Measurements from ENCODE around the gene ZNF764. TPM values are rescaled to one million over a fixed set of nuclear protein-coding genes. Genes with fewer than 3 reads are reported as not detected.
"Not testable (repeated sequence)": the region's sequence is repeated elsewhere in the genome, so short reads cannot be mapped to it uniquely, and the experiment has no call there.

Gene ZNF764
- total RNA-seq, 1 donor from 2014 or later = 4.1 TPM

DNA sequence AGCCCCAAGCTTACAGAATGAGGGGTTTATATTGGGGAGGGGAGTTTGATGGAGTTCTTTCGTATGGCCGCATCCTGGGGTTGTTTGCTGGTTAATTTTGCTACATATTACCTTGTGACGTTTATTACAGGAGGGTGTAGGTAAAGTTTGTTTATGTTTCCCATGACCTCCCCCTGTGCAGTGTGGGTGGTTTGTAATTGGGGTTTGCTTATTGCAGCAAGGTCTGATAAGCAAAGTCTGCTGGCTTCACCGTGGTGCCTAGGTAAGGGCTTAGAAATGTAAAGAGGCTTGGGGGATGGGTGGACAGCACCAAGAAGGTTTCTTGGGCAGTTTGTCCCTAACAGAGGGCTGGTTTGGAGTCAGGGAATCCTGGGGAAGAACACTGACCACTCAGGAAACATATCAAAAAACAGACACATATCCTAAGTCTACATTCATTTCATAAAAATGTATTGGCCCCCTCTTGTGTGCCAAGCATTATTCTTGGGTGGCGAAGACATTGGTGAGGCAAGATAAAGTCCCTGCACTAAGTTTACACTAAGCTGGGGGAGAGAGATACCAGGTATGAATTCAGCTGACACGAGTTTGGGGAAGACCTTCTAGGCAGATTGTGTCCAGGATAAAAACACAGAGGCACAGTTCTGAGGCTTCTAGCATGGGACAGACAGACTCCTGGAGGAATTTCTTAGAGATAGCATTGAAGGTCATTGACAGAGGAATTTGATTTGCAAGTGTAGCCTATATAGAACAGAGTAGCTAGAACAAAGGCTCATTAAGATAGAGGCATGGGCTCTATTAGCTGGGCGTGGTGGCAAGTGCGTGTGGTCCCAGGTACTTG, 9.5 kb downstream of the ZNF764 start:
- DNase-seq (ENCODE audit: low spot score) = no peak

DNA sequence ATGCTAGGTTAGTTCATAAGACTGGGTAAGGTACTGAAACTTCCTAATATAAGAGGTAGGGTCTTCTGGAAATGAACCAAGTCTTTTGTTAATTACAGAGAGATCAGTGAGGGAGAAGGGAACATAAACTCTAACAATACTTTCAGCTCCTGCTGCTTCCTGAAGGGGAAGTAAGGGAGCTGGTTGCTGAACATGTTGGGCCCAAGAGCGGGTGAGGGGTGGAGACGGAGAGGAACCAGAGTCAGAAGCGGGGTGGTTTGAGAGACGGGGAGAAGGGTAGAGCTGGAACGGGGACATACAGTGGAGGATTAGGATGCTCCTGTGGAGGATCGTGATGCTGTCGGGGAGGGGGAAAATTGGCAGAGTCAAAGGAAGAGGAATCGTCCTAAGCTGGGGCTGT, 12.1 kb downstream of the ZNF764 start:
- no peak for DNase-seq (ENCODE audit: low spot score)

DNA sequence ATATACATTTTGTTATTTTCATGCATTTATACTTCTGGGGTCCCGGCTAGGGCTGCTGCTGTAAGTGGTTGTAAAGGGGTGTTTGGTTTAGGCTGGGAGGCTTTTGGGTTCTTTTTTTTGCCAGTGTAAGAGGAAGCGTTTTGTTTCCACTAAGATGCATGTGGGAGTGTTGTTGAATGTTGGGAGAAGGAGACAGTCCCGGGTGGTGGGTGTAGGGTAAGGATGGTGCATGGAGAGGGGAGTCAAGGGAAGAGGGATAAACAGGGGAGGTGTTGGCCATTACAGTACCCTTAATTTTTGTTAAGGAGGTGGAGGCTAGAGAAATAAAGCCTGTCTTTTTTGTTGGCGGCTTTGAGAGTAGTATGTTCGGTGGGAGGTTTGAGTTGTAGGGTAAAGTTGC, 15.1 kb downstream of the ZNF764 start:
- DNase-seq (ENCODE audit: low spot score) = no peak

GRCh38 chr16:30541502-30542329, 16.5 kb downstream of the ZNF764 start:
- DNase-seq (ENCODE audit: low spot score) = peak; percentile 65

DNA sequence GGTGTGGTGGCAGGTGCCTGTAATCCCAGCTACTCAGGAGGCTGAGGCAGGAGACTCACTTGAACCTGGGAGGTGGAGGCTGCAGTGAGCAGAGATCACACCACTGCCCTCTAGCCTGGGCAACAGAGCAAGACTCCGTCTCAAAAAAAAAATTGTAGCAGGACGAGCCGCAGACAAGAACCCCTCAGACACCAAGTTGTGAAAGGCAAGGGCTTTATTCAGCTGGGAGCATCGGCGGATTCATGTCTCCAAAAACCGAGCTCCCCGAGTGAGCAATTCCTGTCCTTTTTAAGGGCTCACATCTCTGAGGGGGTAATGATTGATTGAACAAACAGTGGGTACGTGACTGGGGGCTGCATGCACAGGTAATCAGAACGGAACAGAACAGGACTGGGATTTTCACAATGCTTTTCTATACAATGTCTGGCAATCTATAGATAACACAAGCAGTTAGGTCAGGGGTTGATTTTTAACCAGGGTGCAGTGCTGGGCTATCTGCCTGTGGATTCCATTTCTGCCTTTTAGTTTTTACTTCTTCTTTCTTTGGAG, 17.2 kb downstream of the ZNF764 start:
- not testable (repeated sequence) for DNase-seq (ENCODE audit: low spot score)

DNA sequence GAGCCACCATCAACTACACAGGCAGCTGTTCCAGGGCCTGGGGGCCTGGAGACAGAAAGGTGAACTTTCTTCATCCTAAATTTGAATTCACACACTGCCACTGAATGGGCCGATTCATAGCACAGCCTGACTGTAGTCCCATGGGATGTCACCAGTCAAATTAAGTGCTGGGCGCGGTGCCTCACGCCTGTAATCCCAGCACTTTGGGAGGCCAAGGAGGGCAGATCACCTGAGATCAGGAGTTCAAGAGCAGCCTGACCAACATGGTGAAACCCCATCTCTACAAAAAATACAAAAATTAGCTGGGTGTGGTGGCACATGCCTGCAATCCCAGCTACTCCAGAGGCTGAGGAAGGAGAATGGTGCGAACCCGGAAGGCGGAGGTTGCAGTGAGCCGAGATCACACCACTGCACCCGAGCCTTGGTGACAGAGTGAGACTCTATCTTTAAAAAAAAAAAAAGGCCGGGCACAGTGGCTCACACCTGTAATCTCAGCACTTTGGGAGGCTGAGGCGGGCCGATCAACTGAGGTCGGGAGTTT, 18.1 kb downstream of the ZNF764 start:
- DNase-seq (ENCODE audit: low spot score) = not testable (repeated sequence)

DNA sequence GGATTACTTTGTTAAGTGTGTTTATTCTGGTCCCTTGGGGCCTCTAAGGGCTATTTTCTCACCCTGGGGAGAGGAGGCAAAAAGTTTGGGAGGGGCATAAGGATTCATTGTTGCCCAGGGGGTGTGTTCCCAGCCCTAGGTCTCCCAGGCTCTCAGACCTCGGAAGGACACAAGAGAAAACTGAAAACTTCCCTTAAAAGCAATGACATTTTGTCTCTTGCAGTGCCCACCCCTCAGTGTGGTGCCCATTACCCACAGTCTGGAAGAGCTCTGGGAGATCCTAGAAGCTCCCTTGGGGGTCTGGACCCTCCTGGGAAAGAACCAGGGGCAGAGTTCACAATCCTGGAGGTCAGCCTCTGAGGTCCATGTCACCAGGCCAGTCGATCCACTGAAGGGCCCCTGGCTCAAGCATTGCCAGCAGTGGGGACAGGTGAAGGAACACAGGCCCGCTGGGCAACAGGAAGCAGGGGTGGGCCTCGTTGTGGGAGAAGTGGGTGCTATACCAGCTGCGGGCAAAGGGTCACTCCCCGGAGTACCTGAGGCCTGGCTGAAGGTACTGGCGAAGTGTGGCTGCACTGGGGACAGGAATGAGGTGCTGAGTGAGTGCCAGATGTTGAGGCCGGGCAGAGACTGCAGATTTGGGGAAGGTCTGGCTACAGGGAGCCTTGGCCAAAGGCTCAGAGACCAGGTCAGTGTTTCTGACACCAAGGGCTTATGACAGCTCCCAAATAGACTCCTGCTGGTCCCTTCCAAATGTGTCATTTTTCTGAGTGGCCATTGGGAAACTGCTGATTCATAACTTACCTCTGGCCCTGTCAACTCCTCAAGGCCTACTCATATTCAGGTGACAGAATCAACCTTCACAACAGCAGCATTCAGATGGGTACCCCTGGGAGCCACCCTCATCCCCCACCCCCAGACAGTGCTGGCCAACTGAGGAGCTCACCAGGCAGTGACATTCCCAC, 18.9 kb downstream of the ZNF764 start:
- no peak for DNase-seq (ENCODE audit: low spot score)

- not testable (repeated sequence) for DNase-seq (ENCODE audit: low spot score)
Measured at GRCh38 chr16:30536391-30537024, 21.7 kb downstream of the ZNF764 start.

GRCh38 chr16:30535777-30536190, 22.4 kb downstream of the ZNF764 start:
- DNase-seq (ENCODE audit: low spot score) = peak; percentile 86

DNA sequence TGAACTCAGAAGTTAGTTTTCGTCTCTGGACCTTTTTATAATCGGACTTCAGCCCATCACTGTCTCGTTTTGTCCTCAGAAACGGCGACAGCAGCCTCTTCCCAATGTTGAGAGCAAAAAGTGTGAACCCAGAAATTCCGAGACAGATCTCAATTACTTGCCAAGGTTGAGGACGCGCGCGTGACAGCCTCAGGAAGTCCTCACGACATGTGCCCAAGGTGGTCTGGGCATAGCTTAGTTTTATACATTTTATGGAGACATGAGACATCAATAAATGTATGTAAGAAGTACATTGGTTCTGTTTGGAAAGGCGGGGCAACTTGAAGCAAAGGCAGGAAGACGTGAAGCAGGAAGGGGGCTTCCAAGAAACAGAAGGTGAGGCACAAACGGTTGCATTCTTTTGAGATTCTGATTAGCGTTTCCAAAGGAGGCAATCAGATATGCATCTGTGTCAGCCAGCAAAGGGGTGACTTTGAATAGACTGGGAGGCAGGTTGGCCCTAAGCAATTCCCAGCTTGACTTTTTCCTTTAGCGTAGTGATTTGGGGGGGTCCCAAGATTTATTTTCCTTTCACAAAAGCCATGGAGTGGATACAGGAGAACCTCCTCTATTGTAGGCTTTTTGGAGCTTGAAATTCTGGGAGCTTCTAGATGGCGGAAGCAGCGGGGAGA, 22.9 kb downstream of the ZNF764 start:
- DNase-seq (ENCODE audit: low spot score) = peak; percentile 55

GRCh38 chr16:30534368-30535105, 23.6 kb downstream of the ZNF764 start, which contains the start of gene ZNF747:
Gene ZNF747 (minus strand): TSS chr16:30534858. CDS start chr16:30534679, 179 bp downstream.
- peak; percentile 95 for DNase-seq (ENCODE audit: low spot score)

GRCh38 chr16:30533748-30534367, 24.3 kb downstream of the ZNF764 start:
- no peak for DNase-seq (ENCODE audit: low spot score)

- DNase-seq (ENCODE audit: low spot score) = no peak
Measured at GRCh38 chr16:30533146-30533522, 25.0 kb downstream of the ZNF764 start.

- no peak for DNase-seq (ENCODE audit: low spot score)
Measured at GRCh38 chr16:30532285-30533145, 25.7 kb downstream of the ZNF764 start.

GRCh38 chr16:30530163-30531037, 27.8 kb downstream of the ZNF764 start:
- DNase-seq (ENCODE audit: low spot score) = no peak

DNA sequence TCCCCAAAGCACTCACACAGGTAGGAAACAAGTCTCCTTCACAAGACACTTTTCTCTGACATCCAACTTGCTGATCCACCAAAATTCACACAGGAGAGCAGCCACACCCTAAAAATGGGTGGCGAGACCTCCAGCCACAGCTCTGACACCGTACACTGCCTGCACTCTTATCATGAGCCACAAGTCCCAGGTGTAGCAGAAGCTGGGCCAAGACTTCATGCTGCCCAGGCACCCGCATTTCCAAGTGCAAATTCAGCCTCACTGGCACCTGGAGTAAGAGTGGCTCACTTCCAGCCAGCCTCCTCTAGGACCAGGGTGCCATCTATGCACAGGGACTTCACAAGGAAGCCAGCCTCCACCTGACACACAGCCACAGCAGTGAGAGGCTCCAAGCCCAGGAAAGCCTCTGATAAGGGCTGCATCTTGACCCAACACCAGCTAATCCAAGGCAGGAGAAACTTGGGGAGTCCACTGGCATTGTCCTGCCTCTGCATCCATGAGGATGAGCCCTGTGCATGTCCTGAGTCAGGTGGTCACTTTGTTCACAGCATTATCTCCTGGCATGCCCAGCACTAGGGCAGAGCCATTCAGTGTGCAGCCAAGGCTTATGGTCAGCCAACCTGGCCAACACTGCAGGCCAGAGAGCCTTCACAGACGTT, 29.2 kb downstream of the ZNF764 start:
- DNase-seq (ENCODE audit: low spot score) = no peak

Data from umbilical cord (tissue), 2 donors.